Panc1 (cell line): ENCODE results near the gene MYOZ2. TPM values are rescaled to one million over a fixed set of nuclear protein-coding genes. Genes with fewer than 3 reads are reported as not detected.

ENCODE experiments used
- ATAC-seq: fragments of 200-7000 bp; cut with Tn5 transposase; 2 replicates; pipeline ENCODE4 v1.9.1; 2020; ENCODE audit warnings: mild to moderate bottlenecking, moderate library complexity
- BruUV-seq: library from RNA; stranded (reverse); fragments of 400-500 nt; replicated peaks from 2 replicates; lab custom pipeline; 2021; lab: Mats Ljungman, UMichigan
- CTCF ChIA-PET: fragments of 300-600 bp; sonication (Branson Sonifier 250); formaldehyde crosslinking; loops from one replicate; lab custom pipeline; 2022; ENCODE audit warnings: antibody characterized with exemption; lab: Charles Lee
- POLR2A ChIA-PET: fragments of 300-600 bp; sonication (Branson Sonifier 250); formaldehyde crosslinking; loops from one replicate; lab custom pipeline; 2022; ENCODE audit warnings: antibody characterized with exemption; lab: Charles Lee
- DNase-seq: peaks from one replicate; pipeline ENCODE4 v3.0.0-alpha.2; 2010; ENCODE audit warnings: low read depth, low spot score
- H3K27ac ChIP-seq: 2 replicates; pipeline ENCODE4 v1.5.1; 2011; ENCODE audit warnings: mild to moderate bottlenecking, low read length, inconsistent platforms
- H3K27me3 ChIP-seq: fragments of 200-500 bp; sonication (Bioruptor generic); 2 replicates; pipeline ENCODE4 v1.6.0; 2014; ENCODE audit warnings: low read length, inconsistent platforms; ENCODE audit not compliant: control insufficient read depth, insufficient read depth
- H3K36me3 ChIP-seq: fragments of 200-500 bp; sonication (Bioruptor generic); 2 replicates; pipeline ENCODE4 v1.5.1; 2014; ENCODE audit warnings: inconsistent platforms, mild to moderate bottlenecking, low read length, moderate library complexity; ENCODE audit not compliant: control insufficient read depth, insufficient read depth
- H3K4me1 ChIP-seq: 2 replicates; pipeline ENCODE4 v1.5.1; 2011; ENCODE audit warnings: inconsistent platforms, mild to moderate bottlenecking, low read length, moderate library complexity; ENCODE audit not compliant: control insufficient read depth, insufficient read depth
- H3K4me3 ChIP-seq, 2 experiments: 2 replicates each; pipeline ENCODE4 v1.5.1; 2011 to 2012; ENCODE audit warnings: low read depth in 2 of 2, low read length in 2 of 2, mild to moderate bottlenecking in 2 of 2, inconsistent platforms in 1 of 2, moderate library complexity in 1 of 2
- H3K9me3 ChIP-seq: fragments of 200-500 bp; sonication (Bioruptor generic); 2 replicates; pipeline ENCODE4 v1.5.1; 2014; ENCODE audit warnings: low read depth, mild to moderate bottlenecking, inconsistent platforms, low read length, moderate library complexity; ENCODE audit not compliant: control insufficient read depth, insufficient read depth
- POLR2AphosphoS5 ChIP-seq: IDR thresholded peaks from 2 replicates; pipeline ENCODE4 v1.6.1; 2012; ENCODE audit warnings: mild to moderate bottlenecking, low read depth, low read length, moderate library complexity
- SIN3A ChIP-seq: IDR thresholded peaks from 2 replicates; pipeline ENCODE4 v1.6.1; 2012; ENCODE audit warnings: low read depth, mild to moderate bottlenecking, low read length, moderate library complexity, borderline replicate concordance; ENCODE audit not compliant: insufficient read depth
- TCF7L2 ChIP-seq: IDR thresholded peaks from 2 replicates; pipeline ENCODE4 v1.6.1; 2011; ENCODE audit warnings: mild to moderate bottlenecking, low read depth, low read length, inconsistent platforms
- in situ Hi-C: cut with HindIII; loops from 2 replicates; pipeline ENCODE4 v1.10.0; 2016; ENCODE audit warnings: low sequenced_read_pairs, low pct_unique_long_range_greater_than_20kb
- intact Hi-C: fragments of 100-400 bp; cut with micrococcal nuclease; formaldehyde crosslinking; loops from one replicate; pipeline ENCODE4 v1.10.0; 2022; ENCODE audit not compliant: unreplicated experiment
- total RNA-seq: library from RNA; stranded (reverse); gene quantifications from one replicate; pipeline ENCODE4 v1.2.1, GENCODE V29; 2021; ENCODE audit not compliant: unreplicated experiment
- TF ChIP-seq, protein P1 (sequence below), 2 experiments: IDR thresholded peaks; 2 replicates each; pipeline ENCODE4 v1.6.1; 2011 to 2012; ENCODE audit warnings: low read depth in 2 of 2, control low read depth in 1 of 2, low read length in 1 of 2, mild to moderate bottlenecking in 1 of 2, moderate library complexity in 1 of 2; ENCODE audit not compliant: insufficient read depth in 1 of 2
- TF ChIP-seq, protein P2 (sequence below): fragments of 450-650 bp; IDR thresholded peaks from 2 replicates; pipeline ENCODE4 v1.5.1; 2017; ENCODE audit warnings: mild to moderate bottlenecking

The MYOZ2 gene
- total RNA-seq, 1 experiment from 2014 or later, result not detected

DNA sequence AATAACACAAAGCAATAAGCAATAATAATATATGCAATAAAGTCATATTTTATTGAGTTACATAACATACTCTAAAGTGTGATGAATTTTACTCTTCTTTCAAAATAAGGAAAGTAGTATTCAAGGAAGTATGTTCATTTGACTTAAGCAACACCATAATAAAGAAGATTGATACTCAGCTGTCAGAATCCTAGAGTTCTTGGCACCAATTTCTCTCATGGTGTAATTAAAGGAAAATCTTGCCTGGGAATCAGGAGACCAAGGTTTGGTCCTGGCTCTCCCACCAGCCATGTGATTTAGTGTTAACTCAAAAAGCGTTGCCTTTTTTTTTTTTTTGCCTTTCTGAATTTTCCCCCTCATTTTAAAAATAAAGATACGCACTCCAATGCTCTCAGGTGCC is 17.1 kb downstream of the MYOZ2 start:
- ChIA-PET CTCF (no interaction called here), POLR2A (no interaction called here)
- no peak for TF ChIP-seq SIN3A
- TF ChIP-seq, protein P1, sequence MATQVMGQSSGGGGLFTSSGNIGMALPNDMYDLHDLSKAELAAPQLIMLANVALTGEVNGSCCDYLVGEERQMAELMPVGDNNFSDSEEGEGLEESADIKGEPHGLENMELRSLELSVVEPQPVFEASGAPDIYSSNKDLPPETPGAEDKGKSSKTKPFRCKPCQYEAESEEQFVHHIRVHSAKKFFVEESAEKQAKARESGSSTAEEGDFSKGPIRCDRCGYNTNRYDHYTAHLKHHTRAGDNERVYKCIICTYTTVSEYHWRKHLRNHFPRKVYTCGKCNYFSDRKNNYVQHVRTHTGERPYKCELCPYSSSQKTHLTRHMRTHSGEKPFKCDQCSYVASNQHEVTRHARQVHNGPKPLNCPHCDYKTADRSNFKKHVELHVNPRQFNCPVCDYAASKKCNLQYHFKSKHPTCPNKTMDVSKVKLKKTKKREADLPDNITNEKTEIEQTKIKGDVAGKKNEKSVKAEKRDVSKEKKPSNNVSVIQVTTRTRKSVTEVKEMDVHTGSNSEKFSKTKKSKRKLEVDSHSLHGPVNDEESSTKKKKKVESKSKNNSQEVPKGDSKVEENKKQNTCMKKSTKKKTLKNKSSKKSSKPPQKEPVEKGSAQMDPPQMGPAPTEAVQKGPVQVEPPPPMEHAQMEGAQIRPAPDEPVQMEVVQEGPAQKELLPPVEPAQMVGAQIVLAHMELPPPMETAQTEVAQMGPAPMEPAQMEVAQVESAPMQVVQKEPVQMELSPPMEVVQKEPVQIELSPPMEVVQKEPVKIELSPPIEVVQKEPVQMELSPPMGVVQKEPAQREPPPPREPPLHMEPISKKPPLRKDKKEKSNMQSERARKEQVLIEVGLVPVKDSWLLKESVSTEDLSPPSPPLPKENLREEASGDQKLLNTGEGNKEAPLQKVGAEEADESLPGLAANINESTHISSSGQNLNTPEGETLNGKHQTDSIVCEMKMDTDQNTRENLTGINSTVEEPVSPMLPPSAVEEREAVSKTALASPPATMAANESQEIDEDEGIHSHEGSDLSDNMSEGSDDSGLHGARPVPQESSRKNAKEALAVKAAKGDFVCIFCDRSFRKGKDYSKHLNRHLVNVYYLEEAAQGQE (IDR thresholded peaks at IDR 0.05; ENCODE audit: insufficient read depth in 1 of 2, low read depth in 2 of 2, low read length in 1 of 2), result no peak
- TF ChIP-seq, protein P2, sequence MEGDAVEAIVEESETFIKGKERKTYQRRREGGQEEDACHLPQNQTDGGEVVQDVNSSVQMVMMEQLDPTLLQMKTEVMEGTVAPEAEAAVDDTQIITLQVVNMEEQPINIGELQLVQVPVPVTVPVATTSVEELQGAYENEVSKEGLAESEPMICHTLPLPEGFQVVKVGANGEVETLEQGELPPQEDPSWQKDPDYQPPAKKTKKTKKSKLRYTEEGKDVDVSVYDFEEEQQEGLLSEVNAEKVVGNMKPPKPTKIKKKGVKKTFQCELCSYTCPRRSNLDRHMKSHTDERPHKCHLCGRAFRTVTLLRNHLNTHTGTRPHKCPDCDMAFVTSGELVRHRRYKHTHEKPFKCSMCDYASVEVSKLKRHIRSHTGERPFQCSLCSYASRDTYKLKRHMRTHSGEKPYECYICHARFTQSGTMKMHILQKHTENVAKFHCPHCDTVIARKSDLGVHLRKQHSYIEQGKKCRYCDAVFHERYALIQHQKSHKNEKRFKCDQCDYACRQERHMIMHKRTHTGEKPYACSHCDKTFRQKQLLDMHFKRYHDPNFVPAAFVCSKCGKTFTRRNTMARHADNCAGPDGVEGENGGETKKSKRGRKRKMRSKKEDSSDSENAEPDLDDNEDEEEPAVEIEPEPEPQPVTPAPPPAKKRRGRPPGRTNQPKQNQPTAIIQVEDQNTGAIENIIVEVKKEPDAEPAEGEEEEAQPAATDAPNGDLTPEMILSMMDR, result no peak
- no peak for TF ChIP-seq POLR2AphosphoS5
- TF ChIP-seq TCF7L2, result no peak
- no peak overlapping the region for H3K27ac ChIP-seq
- H3K27me3 ChIP-seq, result no peaks in the 10 kb centered on the region
- no peaks in the 10 kb centered on the region for H3K9me3 ChIP-seq
- no peaks in the 10 kb centered on the region for H3K36me3 ChIP-seq
- ATAC-seq (no peak), DNase-seq (no peak)
- no TSS peak for BruUV-seq
- intact Hi-C loops (no loop called here), in situ Hi-C loops (no loop called here)
- H3K4me3 ChIP-seq, result no peak overlapping the region
- H3K4me1 ChIP-seq, result no peaks in the 10 kb centered on the region

DNA sequence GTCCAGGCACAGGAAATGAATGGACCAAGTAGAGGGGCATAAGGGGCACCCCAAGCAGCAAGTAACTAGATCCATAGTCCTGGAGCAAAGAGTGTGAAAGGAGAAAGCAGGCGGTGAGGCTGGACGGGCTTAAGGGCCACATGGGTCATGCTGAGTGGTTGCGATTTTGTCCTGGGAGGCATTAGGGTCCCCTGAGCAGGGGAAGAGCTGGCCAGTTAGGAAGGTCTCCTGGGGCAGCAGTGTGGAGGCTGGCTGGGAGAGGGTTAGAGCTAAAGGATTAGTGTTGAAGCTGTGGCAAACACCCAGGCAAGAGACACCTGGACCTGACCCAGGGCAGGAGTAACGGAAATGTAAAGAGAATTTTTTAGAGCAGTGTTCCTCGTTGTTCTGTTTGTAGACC is 26.5 kb downstream of the MYOZ2 start:
- CTCF ChIA-PET, result no interaction called here
- TF ChIP-seq, protein P2, result no peak
- TF ChIP-seq SIN3A (no peak), POLR2AphosphoS5 (no peak), TCF7L2 (no peak)
- TF ChIP-seq, protein P1 (IDR thresholded peaks at IDR 0.05; ENCODE audit: insufficient read depth in 1 of 2, low read depth in 2 of 2, low read length in 1 of 2), result no peak
- Histone ChIP-seq H3K36me3 (no peaks in the 10 kb centered on the region), H3K4me3 (no peak overlapping the region), H3K27me3 (no peaks in the 10 kb centered on the region), H3K4me1 (no peaks in the 10 kb centered on the region), H3K9me3 (no peaks in the 10 kb centered on the region), H3K27ac (no peak overlapping the region)
- ATAC-seq, result no peak
- intact Hi-C loops (no loop called here), in situ Hi-C loops (no loop called here)
- no TSS peak for BruUV-seq
- DNase-seq, result no peak
- POLR2A ChIA-PET, result no interaction called here
